Right cardiac atrium (tissue), 5 donors: Measurements from ENCODE around the gene LRRC32. TPM values are rescaled to one million over a fixed set of nuclear protein-coding genes. Genes with fewer than 3 reads are reported as not detected.

Experiments
- ATAC-seq, 2 donors: fragments of 200-7000 bp; cut with Tn5 transposase; one replicate each; pipeline versions ENCODE4 v1.8.0 to v1.9.1; 2020; ENCODE audit warnings: moderate library complexity in 2 of 2, mild to moderate bottlenecking in 1 of 2
- DNase-seq, 3 donors: peaks; one replicate each; pipeline ENCODE4 v3.0.0-alpha.2; 2020
- H3K27ac ChIP-seq: one replicate; pipeline ENCODE4 v1.5.1; 2013; ENCODE audit warnings: mild to moderate bottlenecking, low read length, control low read depth, moderate library complexity
- H3K27me3 ChIP-seq: one replicate; pipeline ENCODE4 v1.6.1; 2013; ENCODE audit not compliant: control insufficient read depth, insufficient read depth
- H3K4me1 ChIP-seq: one replicate; pipeline ENCODE4 v1.6.1; 2013; ENCODE audit warnings: low read length; ENCODE audit not compliant: control insufficient read depth, insufficient read depth
- H3K4me3 ChIP-seq: one replicate; pipeline ENCODE4 v1.5.1; 2013; ENCODE audit warnings: low read length, control low read depth
- H3K9me3 ChIP-seq: one replicate; pipeline ENCODE4 v1.6.1; 2013; ENCODE audit warnings: low read length; ENCODE audit not compliant: control insufficient read depth
- WGBS: extraction: QIAGEN DNeasy Blood & Tissue Kit; methylation state at CpG from one replicate; pipeline ENCODE4 v1.1.7; 2013; 5-methylcytosine and 5-hydroxymethylcytosine counted together
- intact Hi-C, 4 donors: fragments of 100-400 bp; cut with DNase I; formaldehyde crosslinking; loops; one replicate each; pipeline versions ENCODE4 v1.11.0 to v1.14.0; 2022 to 2023
- polyA plus RNA-seq: library from polyadenylated mRNA; stranded (reverse); fragments of 200-250 nt; gene quantifications from one replicate; pipeline ENCODE4 v1.2.3, GENCODE V29; 2013
- total RNA-seq, 4 donors: library from RNA; stranded (reverse); fragmentation: NEBNext Ultra II Directional; extraction: Animal tissue kit (Norgen Biotek cat#: 25700); gene quantifications; one replicate each; pipeline ENCODE4 v1.2.1, GENCODE V29; 2021
- donor health status: healthy with polysubstance abuse.
- donor health status: DM: no; HTN: yes; CAD: no.
- donor health status: DM: no; HTN: no; CAD: no.
- donor health status: DM: no; HTN: yes; CAD: no; lungs with severe emphysema.
- donor health status: DM: yes; HTN: yes; CAD: no.

The LRRC32 gene
- total and polyA plus RNA-seq, 5 donors, result 27.7 to 72.1 (median 47.1) TPM

DNA sequence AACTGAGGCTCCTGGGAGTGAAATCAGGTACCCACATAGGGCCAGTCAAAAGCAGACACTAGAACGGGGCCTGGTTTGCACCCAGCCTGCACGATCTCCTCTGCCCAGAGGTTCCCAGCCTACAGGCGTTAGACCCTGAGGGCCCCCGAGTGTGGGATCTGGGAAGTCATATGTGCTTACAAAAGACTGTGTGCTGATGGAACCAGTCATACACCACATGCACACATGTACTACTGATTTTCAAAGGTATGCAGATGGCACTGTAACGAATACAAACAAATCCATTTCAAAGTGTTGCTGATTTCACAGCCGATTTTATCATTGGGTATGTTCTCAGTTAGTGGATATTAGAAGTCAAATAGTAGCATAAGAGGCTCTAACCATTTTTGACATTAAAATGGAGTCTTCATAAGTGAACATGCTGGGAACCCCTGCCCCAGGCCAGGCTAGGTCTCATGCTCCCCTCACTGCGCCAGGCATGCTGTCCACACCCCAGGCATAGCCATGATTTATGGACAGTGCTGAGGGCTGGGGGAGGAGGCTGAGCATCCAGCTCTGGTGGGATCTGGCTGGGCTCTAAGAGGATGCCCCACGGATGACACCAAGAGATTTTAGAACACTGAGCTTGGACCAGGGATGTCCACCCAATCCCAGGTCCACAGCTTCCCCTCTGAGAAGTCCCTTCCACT is 38.6 kb upstream of the LRRC32 start:
- DNase-seq (no peak), ATAC-seq (peak in 1 of 2 donors; percentile 15)
- Histone ChIP-seq H3K4me3 (no peak overlapping the region), H3K27me3 (no peaks in the 10 kb centered on the region), H3K4me1 (no peaks in the 10 kb centered on the region), H3K9me3 (peaks cover 1% of the 10 kb centered on the region), H3K27ac (no peak overlapping the region)
- intact Hi-C loops, result no loop called here
- 78% methylated on average over 8 of the region's 8 CpGs for WGBS

DNA sequence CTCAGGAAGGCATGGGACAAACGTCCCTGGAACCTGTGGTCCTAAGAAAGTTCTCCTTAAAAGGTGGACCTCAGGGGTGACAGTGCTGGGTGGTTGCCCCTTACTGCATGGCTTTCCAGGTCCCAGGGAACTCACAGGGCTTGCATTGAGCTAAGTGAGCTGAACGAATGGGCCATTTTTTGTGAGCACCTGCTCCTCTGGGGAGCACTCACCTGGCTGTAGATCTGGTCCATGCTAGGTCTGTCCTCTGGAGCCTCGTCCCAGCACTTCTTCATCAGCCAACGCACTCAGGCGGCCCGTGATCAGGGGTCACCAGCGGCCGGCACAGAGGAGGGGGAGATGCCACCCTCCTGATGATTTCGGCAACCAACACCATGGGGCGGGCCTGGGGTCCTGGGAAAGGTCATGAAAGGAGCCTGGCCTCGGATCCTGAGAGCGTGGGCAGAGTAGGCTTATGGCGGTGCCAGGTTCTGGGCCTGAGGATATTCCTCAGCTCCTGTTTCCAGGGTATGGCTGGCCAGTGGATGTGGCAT is 36.8 kb upstream of the LRRC32 start:
- no peak for DNase-seq
- no peak for ATAC-seq
- 83% methylated on average over 13 of the region's 13 CpGs for WGBS

DNA sequence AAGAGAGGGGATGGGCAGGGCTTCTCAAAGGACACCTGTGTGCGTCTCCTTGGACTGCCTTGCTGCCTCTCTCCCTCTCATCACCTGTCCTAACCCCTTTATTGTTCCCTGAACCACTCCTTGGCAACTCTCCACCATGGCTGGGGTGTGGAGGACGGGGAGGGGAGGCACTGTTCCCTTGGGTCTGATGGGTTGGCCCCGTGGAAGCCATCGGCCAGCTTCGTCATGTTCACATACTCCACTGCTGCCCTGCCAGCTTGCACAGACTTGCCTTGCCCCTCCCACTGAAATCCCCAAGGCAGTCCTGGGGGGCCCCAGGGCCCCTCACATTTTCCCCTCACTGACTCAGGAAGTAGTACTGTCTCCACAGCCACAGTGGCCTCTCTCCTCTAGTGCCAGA is 36.1 kb upstream of the LRRC32 start:
- no peaks in the 10 kb centered on the region for H3K27me3 ChIP-seq
- DNase-seq, result no peak
- H3K9me3 ChIP-seq, result peaks cover 1% of the 10 kb centered on the region
- no peak for ATAC-seq
- no peaks in the 10 kb centered on the region for H3K4me1 ChIP-seq
- no peak overlapping the region for H3K4me3 ChIP-seq
- WGBS, result 89% methylated on average over 5 of the region's 5 CpGs
- intact Hi-C loops, result no loop called here
- no peak overlapping the region for H3K27ac ChIP-seq

More for the DNA sequence above, 36.8 kb upstream of the LRRC32 start:
- Histone ChIP-seq H3K4me1 (no peaks in the 10 kb centered on the region), H3K9me3 (peaks cover 1% of the 10 kb centered on the region), H3K4me3 (no peak overlapping the region), H3K27ac (no peak overlapping the region), H3K27me3 (no peaks in the 10 kb centered on the region)
- intact Hi-C loops, result no loop called here

DNA sequence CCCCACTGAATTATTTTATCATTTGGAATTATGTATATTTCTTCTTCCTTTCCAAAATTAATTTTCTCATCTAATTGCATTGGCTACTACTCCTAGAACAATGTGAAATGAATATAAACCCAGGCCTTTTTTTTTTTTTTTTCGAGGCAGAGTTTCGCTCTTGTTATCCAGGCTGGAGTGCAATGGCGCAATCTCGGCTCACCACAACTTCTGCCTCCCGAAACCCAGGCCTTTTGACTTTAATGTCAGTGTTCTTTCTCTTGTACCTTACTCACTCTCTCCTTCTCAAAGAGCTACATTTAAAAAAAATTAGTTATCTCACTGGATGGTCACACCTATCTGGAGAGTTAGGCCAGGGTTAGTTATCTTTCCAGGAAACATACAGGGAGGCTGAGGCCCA is 35.3 kb upstream of the LRRC32 start:
- DNase-seq (no peak), ATAC-seq (no peak)
- H3K9me3 ChIP-seq, result peaks cover 1% of the 10 kb centered on the region
- 94% methylated on average over 5 of the region's 5 CpGs for WGBS
- no peak overlapping the region for H3K4me3 ChIP-seq
- H3K27me3 ChIP-seq, result no peaks in the 10 kb centered on the region
- no peak overlapping the region for H3K27ac ChIP-seq
- intact Hi-C loops, result no loop called here
- no peaks in the 10 kb centered on the region for H3K4me1 ChIP-seq

DNA sequence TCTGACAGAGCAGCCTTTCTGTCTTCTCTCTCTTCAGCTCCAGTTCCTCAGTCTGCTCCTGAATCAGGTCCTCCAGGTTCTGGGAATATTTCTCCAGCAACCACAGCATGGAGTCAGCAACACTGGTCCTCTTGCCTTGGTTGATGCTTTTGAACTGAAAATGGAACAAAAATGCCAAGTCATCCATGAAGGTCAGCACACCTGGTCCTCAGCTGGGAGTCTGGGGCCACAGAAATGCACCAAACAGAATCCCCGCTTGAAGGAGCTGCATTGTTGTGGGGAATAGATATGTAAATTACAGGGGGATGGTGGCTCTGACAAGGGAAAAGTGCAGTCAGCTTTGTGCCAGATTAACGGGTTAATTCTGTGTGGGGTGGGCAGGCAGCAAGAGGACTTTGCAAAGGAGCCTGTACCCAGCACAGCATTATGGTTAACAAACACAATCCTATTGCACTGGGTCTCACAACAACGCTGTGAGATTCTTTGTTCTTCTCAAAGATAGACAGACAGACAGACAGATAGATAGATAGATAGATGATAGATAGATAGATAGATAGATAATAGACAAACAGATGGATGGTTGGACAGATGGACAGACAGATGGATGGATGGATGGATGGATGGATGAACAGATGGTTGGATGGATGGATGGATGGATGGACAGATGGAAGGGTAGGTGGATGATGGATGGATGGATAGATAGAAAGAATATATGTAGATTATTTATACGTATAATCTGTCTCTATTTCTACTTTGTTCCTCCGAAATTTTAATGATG is 33.8 kb upstream of the LRRC32 start:
- H3K27me3 ChIP-seq, result no peaks in the 10 kb centered on the region
- H3K4me1 ChIP-seq, result no peaks in the 10 kb centered on the region
- no peak for DNase-seq
- 67% methylated on average over 5 of the region's 5 CpGs for WGBS
- H3K9me3 ChIP-seq, result peaks cover 1% of the 10 kb centered on the region
- no peak for ATAC-seq
- intact Hi-C loops, result no loop called here
- H3K27ac ChIP-seq, result no peak overlapping the region
- no peak overlapping the region for H3K4me3 ChIP-seq

DNA sequence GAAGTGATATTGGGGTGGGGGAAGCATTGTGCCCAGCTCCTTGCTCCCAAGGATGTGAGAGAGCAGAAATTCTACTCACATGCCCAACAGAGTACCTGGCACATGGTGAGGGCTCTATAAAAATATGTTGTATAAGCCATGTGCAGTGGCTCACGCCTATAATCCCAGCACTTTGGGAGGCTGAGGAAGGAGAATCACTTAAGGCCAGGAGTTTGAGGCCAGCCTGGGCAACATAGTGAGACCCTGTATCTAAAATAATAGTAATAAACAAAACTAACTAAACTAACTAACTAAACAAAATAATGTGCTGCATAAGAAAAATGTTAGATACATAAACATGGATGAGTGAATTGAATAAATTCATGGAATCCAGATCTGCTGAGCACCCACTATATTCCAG is 33.2 kb upstream of the LRRC32 start:
- no peaks in the 10 kb centered on the region for H3K4me1 ChIP-seq
- H3K27ac ChIP-seq, result no peak overlapping the region
- H3K27me3 ChIP-seq, result no peaks in the 10 kb centered on the region
- DNase-seq (no peak), ATAC-seq (no peak)
- intact Hi-C loops, result no loop called here
- H3K4me3 ChIP-seq, result no peak overlapping the region
- 88% methylated on average over 1 of the region's 1 CpG for WGBS
- H3K9me3 ChIP-seq, result peaks cover 1% of the 10 kb centered on the region

DNA sequence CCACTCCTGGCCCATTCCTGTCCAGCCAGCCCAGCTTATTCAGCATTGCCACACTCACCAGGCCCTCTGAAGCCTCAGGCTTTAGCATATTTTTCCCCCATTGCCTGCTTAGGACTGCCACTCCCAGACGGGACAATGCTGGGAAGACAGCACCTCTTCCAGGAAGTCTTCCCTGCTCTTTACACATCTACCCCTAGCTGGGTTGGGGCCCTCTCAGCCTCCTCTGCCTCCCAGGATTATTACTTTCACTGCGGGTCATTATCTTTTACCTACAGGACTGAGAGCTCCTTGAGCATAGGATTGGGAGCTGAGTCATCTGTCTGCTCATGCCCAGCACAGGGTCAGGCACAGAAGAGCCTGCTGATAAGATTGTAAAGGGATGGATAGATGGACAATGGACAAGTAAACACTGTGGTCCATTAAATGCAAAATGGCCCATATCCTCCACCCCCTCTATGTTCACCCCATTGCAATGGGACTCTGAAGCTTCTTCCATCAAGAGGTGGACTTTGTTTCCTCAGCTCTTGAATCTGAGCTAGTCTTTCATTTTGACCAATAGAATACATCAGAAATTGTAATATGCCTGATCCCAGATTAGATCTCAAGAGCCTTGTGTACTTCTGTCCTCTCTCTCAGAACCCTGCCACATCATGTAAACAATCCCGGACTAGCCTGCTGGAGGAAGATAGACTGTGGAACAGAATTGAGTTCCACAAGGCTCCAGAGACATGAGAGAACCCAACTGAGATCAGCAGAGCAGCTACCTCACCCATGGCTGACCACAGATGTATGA is 32.0 kb upstream of the LRRC32 start:
- Histone ChIP-seq H3K4me3 (no peak overlapping the region), H3K27ac (no peak overlapping the region), H3K27me3 (no peaks in the 10 kb centered on the region), H3K9me3 (peaks cover 1% of the 10 kb centered on the region), H3K4me1 (no peaks in the 10 kb centered on the region)
- intact Hi-C loops, result no loop called here
- ATAC-seq (no peak), DNase-seq (no peak)
- WGBS, result 84% methylated on average over 3 of the region's 3 CpGs

DNA sequence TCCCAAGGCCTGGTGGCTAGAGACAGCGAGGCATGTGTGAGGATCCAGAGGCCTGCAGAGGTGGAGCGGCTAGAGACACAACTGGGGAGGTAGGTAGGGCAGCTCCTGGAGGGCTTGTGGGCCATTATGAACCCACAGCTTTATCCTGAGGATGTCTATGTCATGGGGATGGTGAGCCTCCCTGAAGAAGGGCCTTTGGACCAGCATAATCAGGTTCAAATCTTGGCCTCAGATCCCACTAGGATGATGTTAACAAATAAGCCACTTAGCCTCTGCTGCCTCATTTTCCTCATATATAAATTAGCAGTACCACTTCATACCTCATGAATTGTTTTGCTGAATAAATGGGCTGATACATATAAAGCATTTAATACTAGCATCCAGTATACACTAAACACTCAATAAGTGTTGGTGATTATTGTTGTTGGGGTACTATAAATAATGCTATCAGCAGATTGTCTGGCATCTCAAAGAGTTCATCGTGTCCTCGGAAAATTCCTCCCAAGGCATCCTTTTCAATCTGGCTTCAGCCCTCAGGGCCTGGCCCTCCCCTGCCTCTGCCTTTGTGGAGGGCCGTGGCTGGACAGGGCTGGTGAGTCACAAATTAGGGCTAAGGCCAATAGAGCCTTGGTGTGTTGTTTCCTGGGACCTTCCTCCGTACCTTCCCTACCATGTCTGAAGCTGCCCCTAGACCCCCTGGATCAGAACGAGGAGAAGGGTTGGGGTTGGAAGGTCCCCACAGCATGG is 30.9 kb upstream of the LRRC32 start:
- Histone ChIP-seq H3K27ac (no peak overlapping the region), H3K4me1 (no peaks in the 10 kb centered on the region), H3K9me3 (peaks cover 1% of the 10 kb centered on the region), H3K4me3 (no peak overlapping the region), H3K27me3 (no peaks in the 10 kb centered on the region)
- ATAC-seq (peak; percentile 15 to 29), DNase-seq (no peak)
- intact Hi-C loops, result no loop called here
- 74% methylated on average over 7 of the region's 7 CpGs for WGBS

DNA sequence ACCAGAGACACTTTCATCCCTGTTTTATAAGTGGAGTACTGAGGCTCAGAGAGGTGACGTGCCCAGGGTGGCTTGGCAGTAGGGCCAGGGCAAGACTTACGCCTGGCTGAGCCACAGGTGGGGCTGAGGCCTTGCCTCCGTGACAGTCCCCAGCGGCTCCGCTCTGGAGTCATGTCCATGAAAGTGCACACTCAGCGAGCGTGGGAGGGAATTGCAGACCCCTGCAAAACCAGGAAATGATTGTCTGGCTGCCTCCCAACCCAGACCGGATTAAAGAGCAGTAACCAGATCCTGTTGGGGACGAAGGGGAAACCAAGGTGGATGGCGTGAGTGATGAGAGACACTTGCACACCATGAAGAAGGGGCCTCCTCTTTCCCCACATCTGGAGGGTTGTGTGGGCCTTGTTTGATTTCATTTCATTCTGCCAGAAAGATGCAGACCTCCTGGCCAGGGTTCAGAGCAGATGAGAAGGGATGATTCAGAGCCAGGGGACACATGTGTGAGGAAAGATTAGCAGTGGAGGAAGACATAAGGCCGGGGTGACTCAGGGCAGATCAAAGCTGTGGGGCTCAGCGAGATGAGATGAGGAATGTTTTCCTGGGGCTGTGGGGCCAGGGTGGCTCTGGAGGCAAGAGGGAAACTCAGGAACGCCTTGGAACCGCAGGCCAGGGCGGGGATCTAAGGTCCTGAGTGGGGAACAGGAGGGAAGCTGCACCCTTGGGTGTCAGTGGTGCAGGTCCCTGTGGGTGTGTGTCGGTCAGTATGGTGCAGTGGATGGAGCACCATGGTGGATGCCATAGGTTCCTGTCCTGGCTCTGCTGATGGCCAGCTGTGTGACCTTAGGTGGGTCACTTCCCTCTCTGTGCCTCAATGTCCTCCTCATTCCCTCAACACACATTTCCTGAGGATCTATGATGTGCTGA is 29.9 kb upstream of the LRRC32 start:
- Histone ChIP-seq H3K4me3 (no peak overlapping the region), H3K27ac (no peak overlapping the region), H3K4me1 (no peaks in the 10 kb centered on the region), H3K27me3 (no peaks in the 10 kb centered on the region), H3K9me3 (peaks cover 1% of the 10 kb centered on the region)
- DNase-seq (no peak), ATAC-seq (peak; percentile 17 to 71)
- intact Hi-C loops, result no loop called here
- 48% methylated on average over 16 of the region's 16 CpGs for WGBS
